ENCODE measurements around the gene FAM163A.

FAM163A gene

DNA sequence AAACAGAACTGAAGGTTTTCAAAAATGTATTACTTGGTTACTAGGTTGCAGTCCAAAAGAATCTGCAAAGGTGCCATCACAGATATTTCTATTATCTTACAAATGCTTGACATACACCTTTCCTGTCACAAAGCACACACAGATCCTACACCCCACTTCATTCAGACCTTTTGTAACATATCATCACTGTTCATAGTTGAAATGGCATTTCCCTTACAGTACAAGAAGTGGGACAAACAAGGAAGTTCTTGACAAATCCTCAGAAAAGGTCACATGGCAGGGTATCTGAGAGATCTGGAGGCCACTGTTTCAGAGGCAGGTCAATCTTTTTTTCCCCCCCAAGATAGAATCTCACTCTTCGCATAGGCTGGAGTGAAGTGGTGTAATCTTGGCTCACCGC, 113.2 kb downstream of the FAM163A start:
- Histone ChIP-seq H3K9me3 (ENCODE audit: severe bottlenecking) (no peaks in the 10 kb centered on the region), H3K27ac (no peak overlapping the region), H3K4me3 (ENCODE audit: low read depth, low read length) (no peak overlapping the region), H3K36me3 (peaks cover 35% of the 10 kb centered on the region), H3K27me3 (ENCODE audit: insufficient read depth, low read depth, severe bottlenecking) (no peaks in the 10 kb centered on the region)
- DNase-seq = no peak
- TF ChIP-seq CTCF (IDR thresholded peaks at IDR 0.05; ENCODE audit: low read depth, low read length) = no peak

DNA sequence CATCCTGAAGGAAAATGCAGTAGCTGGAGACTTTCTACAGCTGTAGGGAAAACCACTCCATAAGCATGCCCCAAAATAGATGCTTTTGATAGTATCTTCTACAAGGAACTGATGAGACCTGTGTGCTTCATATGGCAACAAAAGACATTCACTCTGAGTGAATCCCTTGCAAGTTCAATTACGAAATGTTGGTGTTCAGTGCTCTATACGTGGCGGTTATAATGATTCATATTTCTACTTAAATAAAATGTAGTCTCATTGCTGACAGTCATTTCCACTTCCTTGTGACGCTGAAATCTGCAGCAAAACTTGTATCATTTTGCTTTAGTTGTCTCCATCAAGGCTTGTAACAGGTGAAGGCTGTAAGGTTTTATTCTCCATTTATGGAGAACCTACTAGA, 113.9 kb downstream of the FAM163A start:
- no peak for DNase-seq
- Histone ChIP-seq H3K36me3 (peaks cover 36% of the 10 kb centered on the region), H3K9me3 (ENCODE audit: severe bottlenecking) (no peaks in the 10 kb centered on the region), H3K4me3 (ENCODE audit: low read depth, low read length) (no peak overlapping the region), H3K27ac (no peak overlapping the region), H3K27me3 (ENCODE audit: insufficient read depth, low read depth, severe bottlenecking) (no peaks in the 10 kb centered on the region)
- TF ChIP-seq CTCF (IDR thresholded peaks at IDR 0.05; ENCODE audit: low read depth, low read length) = no peak

DNA sequence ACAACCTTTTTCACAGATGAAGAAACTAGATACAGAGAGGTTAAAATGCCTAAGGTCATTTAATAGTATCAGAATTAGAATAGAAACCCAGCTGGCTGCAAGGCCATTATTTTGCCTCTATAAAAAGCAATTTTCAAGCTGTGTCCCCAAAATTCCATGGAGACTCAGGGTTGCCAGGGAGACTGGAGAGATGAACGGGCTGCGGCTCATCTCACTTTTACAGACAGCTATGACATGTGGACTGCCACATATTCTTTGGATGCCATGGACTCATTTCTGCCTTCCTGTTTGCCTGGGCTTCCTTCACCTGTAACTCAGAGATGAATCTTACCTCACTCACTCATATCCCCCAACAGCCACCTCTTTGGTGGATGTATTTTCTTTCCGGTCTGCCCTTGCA, 117.6 kb downstream of the FAM163A start:
- H3K36me3 ChIP-seq = peaks cover 55% of the 10 kb centered on the region
- TF ChIP-seq CTCF (IDR thresholded peaks at IDR 0.05; ENCODE audit: low read depth, low read length) = no peak
- H3K9me3 ChIP-seq (ENCODE audit: severe bottlenecking) = no peaks in the 10 kb centered on the region
- no peak overlapping the region for H3K4me3 ChIP-seq (ENCODE audit: low read depth, low read length)
- no peak for DNase-seq
- H3K27ac ChIP-seq = no peak overlapping the region
- no peaks in the 10 kb centered on the region for H3K27me3 ChIP-seq (ENCODE audit: insufficient read depth, low read depth, severe bottlenecking)

- Histone ChIP-seq H3K4me3 (ENCODE audit: low read depth, low read length) (no peak overlapping the region), H3K27me3 (ENCODE audit: insufficient read depth, low read depth, severe bottlenecking) (no peaks in the 10 kb centered on the region), H3K27ac (no peak overlapping the region), H3K9me3 (ENCODE audit: severe bottlenecking) (no peaks in the 10 kb centered on the region), H3K36me3 (peaks cover 66% of the 10 kb centered on the region)
- DNase-seq = no peak
- no peak for TF ChIP-seq CTCF (IDR thresholded peaks at IDR 0.05; ENCODE audit: low read depth, low read length)
Measured at GRCh38 chr1:179865377-179865776, 122.3 kb downstream of the FAM163A start.

Data from WERI-Rb-1 (cell line).